Measurements from ENCODE around the gene SFXN4.
"Not testable (repeated sequence)": the region's sequence is repeated elsewhere in the genome, so short reads cannot be mapped to it uniquely, and the experiment has no call there.

- TF ChIP-seq CTCF (conservative IDR thresholded peaks at IDR 0.05; ENCODE audit: low read length); EZH2phosphoT487 (IDR thresholded peaks at IDR 0.05; ENCODE audit: borderline replicate concordance, low read depth, low read length): not testable (repeated sequence)
Measured at GRCh38 chr10:119096641-119097415, 68.7 kb downstream of the SFXN4 start.

Measured in OCI-LY7 (cell line).